ENCODE results near the gene LMO3. TPM values are rescaled to one million over a fixed set of nuclear protein-coding genes. Genes with fewer than 3 reads are reported as not detected.

Gene LMO3
- total and polyA plus RNA-seq, 2 of the 13 experiments (the other 11 are each of a cell fraction or from before 2014, with no cell fraction given): not detected

GRCh38 chr12:16564675-16565074, 41.3 kb downstream of the LMO3 start:
- H2AFZ ChIP-seq (ENCODE audit: low read length): no peak overlapping the region
- no peaks in the 10 kb centered on the region for H3K36me3 ChIP-seq (replicated peaks in 1 of 2; ENCODE audit: control insufficient read depth in 1 of 2, insufficient read depth in 2 of 2, low read length in 2 of 2)
- no peak overlapping the region for H3K4me3 ChIP-seq (replicated peaks in 1 of 3; ENCODE audit: insufficient read depth in 1 of 3, low read depth in 2 of 3, low read length in 3 of 3)
- H3K27ac ChIP-seq (ENCODE audit: extremely low read length, insufficient read depth, low read length): no peak overlapping the region
- 11% methylated on average over 1 of the region's 1 CpG for WGBS (ENCODE audit: low lambda C conversion rate)
- no TSS peak for BruUV-seq (replicated peaks)
- no peak overlapping the region for H3K9ac ChIP-seq (ENCODE audit: insufficient read depth, low read depth, low read length)
- CTCF ChIA-PET (ENCODE audit: low intra/inter-chr PET ratio, low total read pairs): no interaction called here
- in situ Hi-C loops (cut with HindIII; ENCODE audit: extremely low pct_ligation_motif_present, low pct_unique_long_range_greater_than_20kb) (no loop called here), intact Hi-C loops (cut with micrococcal nuclease; ENCODE audit: unreplicated experiment) (no loop called here)
- no peaks in the 10 kb centered on the region for H3K9me3 ChIP-seq (ENCODE audit: low read length)
- POLR2A ChIA-PET: no interaction called here
- no peaks in the 10 kb centered on the region for H4K20me1 ChIP-seq (ENCODE audit: insufficient read depth, low read length)
- no peak overlapping the region for H3K4me2 ChIP-seq (ENCODE audit: low read depth, low read length)
- H3K79me2 ChIP-seq (ENCODE audit: insufficient read depth, low read length): no peaks in the 10 kb centered on the region
- FAIRE-seq: no peak
- TF ChIP-seq CTCF (CRISPR knock-in tag; IDR thresholded peaks at IDR 0.05) (no peak), CBX1 (IDR thresholded peaks at IDR 0.05; ENCODE audit: low read depth) (no peak)
- no peaks in the 10 kb centered on the region for H3K4me1 ChIP-seq (ENCODE audit: insufficient read depth, low read length)
- H3K27me3 ChIP-seq (ENCODE audit: control insufficient read depth in 1 of 2, insufficient read depth in 2 of 2, low read length in 2 of 2): no peaks in the 10 kb centered on the region; a peak in 1 of 5 replicates
- DNase-seq (ENCODE audit: low spot score): no peak
- no peak for ATAC-seq

GRCh38 chr12:16563504-16563903, 42.5 kb downstream of the LMO3 start:
- 56% methylated on average over 3 of the region's 3 CpGs for WGBS (ENCODE audit: low lambda C conversion rate)
- Histone ChIP-seq H4K20me1 (ENCODE audit: insufficient read depth, low read length) (no peaks in the 10 kb centered on the region), H3K27ac (ENCODE audit: extremely low read length, insufficient read depth, low read length) (no peak overlapping the region), H2AFZ (ENCODE audit: low read length) (no peak overlapping the region), H3K4me1 (ENCODE audit: insufficient read depth, low read length) (no peaks in the 10 kb centered on the region), H3K27me3 (ENCODE audit: control insufficient read depth in 1 of 2, insufficient read depth in 2 of 2, low read length in 2 of 2) (no peaks in the 10 kb centered on the region; a peak in 1 of 5 replicates), H3K4me3 (replicated peaks in 1 of 3; ENCODE audit: insufficient read depth in 1 of 3, low read depth in 2 of 3, low read length in 3 of 3) (no peak overlapping the region), H3K79me2 (ENCODE audit: insufficient read depth, low read length) (no peaks in the 10 kb centered on the region), H3K9me3 (ENCODE audit: low read length) (no peaks in the 10 kb centered on the region), H3K9ac (ENCODE audit: insufficient read depth, low read depth, low read length) (no peak overlapping the region), H3K36me3 (replicated peaks in 1 of 2; ENCODE audit: control insufficient read depth in 1 of 2, insufficient read depth in 2 of 2, low read length in 2 of 2) (no peaks in the 10 kb centered on the region), H3K4me2 (ENCODE audit: low read depth, low read length) (no peak overlapping the region)
- DNase-seq (ENCODE audit: low spot score) (no peak), FAIRE-seq (no peak), ATAC-seq (no peak)
- no TSS peak for BruUV-seq (replicated peaks)
- CTCF ChIA-PET (ENCODE audit: low intra/inter-chr PET ratio, low total read pairs): no interaction called here
- TF ChIP-seq ZNF484 (CRISPR knock-in tag; IDR thresholded peaks at IDR 0.05; ENCODE audit: borderline replicate concordance, low read depth): no peak
- TF ChIP-seq ZNF256 (CRISPR knock-in tag; conservative IDR thresholded peaks at IDR 0.05): no peak
- TF ChIP-seq ETV6 (CRISPR knock-in tag; conservative IDR thresholded peaks at IDR 0.05): no peak
- TF ChIP-seq ZKSCAN5 (CRISPR knock-in tag; IDR thresholded peaks at IDR 0.05): no peak
- no peak for TF ChIP-seq ZNF547 (CRISPR knock-in tag; IDR thresholded peaks at IDR 0.05)
- intact Hi-C loops (cut with micrococcal nuclease; ENCODE audit: unreplicated experiment): no loop called here
- POLR2A ChIA-PET: no interaction called here
- in situ Hi-C loops (cut with HindIII; ENCODE audit: extremely low pct_ligation_motif_present, low pct_unique_long_range_greater_than_20kb): no loop called here

All from HepG2 (cell line).